ENCODE measurements around the gene MSANTD7. TPM values are rescaled to one million over a fixed set of nuclear protein-coding genes. Genes with fewer than 3 reads are reported as not detected.

The MSANTD7 gene
- total and polyA plus RNA-seq, 9 of the 15 experiments (the other 6 are each of a cell fraction or from before 2014, with no cell fraction given): 5.2 to 27.3 (median 23.6) TPM

DNA sequence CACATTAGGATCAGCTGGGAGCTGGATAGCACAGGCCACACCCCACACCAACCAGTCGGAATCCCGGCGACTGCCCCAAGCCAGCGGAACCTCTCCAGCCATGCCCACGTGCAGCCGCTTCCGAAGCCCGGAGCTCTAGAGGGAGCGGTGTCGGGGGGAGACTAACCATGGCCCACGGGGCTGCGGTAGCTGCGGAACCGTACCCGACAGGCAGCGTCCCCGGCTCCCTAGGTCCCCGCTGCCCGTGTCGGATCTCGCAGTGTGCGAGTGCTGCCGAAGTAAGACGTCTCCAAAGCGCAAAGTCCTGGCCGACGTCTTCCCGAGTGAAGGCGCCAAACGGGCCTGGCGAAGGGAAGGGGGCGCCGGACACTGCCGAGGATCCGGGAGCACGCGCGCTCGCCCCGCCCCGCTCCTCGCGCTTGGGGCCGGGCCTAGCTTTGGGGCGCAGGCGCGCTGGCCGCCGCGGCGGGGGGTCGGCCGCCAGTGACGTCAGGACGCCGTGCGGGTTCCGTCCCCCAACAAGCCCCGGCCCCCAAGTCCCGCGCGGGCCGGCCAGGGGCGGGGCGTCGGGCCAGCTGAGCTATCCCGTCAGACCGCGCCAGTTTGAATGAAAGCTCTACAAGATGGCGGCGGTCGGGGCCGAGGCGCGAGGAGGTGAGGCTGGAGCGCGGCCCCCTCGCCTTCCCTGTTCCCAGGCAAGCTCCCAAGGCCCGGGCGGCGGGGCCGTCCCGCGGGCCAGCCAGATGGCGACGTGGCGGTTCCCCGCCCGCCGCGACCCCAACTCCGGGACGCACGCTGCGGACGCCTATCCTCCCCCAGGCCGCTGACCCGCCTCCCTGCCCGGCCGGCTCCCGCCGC lies 40.4 kb downstream of the MSANTD7 start, which contains the start of gene SUV39H2 (continued):
- TF ChIP-seq, protein P1, sequence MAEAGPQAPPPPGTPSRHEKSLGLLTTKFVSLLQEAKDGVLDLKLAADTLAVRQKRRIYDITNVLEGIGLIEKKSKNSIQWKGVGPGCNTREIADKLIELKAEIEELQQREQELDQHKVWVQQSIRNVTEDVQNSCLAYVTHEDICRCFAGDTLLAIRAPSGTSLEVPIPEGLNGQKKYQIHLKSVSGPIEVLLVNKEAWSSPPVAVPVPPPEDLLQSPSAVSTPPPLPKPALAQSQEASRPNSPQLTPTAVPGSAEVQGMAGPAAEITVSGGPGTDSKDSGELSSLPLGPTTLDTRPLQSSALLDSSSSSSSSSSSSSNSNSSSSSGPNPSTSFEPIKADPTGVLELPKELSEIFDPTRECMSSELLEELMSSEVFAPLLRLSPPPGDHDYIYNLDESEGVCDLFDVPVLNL (CRISPR knock-in tag; IDR thresholded peaks at IDR 0.05; ENCODE audit: low read depth): peak; percentile 90
- TF ChIP-seq, protein P2, sequence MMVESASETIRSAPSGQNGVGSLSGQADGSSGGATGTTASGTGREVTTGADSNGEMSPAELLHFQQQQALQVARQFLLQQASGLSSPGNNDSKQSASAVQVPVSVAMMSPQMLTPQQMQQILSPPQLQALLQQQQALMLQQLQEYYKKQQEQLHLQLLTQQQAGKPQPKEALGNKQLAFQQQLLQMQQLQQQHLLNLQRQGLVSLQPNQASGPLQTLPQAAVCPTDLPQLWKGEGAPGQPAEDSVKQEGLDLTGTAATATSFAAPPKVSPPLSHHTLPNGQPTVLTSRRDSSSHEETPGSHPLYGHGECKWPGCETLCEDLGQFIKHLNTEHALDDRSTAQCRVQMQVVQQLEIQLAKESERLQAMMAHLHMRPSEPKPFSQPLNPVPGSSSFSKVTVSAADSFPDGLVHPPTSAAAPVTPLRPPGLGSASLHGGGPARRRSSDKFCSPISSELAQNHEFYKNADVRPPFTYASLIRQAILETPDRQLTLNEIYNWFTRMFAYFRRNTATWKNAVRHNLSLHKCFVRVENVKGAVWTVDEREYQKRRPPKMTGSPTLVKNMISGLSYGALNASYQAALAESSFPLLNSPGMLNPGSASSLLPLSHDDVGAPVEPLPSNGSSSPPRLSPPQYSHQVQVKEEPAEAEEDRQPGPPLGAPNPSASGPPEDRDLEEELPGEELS (CRISPR knock-in tag; IDR thresholded peaks at IDR 0.05; ENCODE audit: borderline replicate concordance): 0 out of 2 replicates have a peak, but pooled peaks have one; percentile 13
- TF ChIP-seq SIN3B (IDR thresholded peaks at IDR 0.05; ENCODE audit: low read depth) (peak; percentile 75; the same call in 1 of the 2 replicates), MED1 (CRISPR knock-in tag; IDR thresholded peaks at IDR 0.05; ENCODE audit: borderline replicate concordance) (0 out of 2 replicates have a peak, but pooled peaks have one; percentile 51), MTA1 (IDR thresholded peaks at IDR 0.05; ENCODE audit: borderline replicate concordance) (no peak), ZFX (CRISPR knock-in tag; IDR thresholded peaks at IDR 0.05) (peak; percentile 89), RAD51 (IDR thresholded peaks at IDR 0.05; ENCODE audit: borderline replicate concordance, low read depth) (peak; percentile 35; the same call in 1 of the 2 replicates), VEZF1 (CRISPR knock-in tag; IDR thresholded peaks at IDR 0.05) (peak; percentile 83), HMGN3 (IDR thresholded peaks at IDR 0.05; ENCODE audit: borderline replicate concordance, extremely low read depth, insufficient read length, low read depth, low read length) (peak; percentile 40), KDM2B (CRISPR knock-in tag; IDR thresholded peaks at IDR 0.05) (0 out of 2 replicates have a peak, but pooled peaks have one; percentile 32), ZNF445 (CRISPR knock-in tag; IDR thresholded peaks at IDR 0.05; ENCODE audit: low read depth) (no peak), ETV5 (CRISPR knock-in tag; IDR thresholded peaks at IDR 0.05; ENCODE audit: low read depth) (peak; percentile 44), ZNF263 (CRISPR knock-in tag; IDR thresholded peaks at IDR 0.05; ENCODE audit: borderline replicate concordance) (peak; percentile 63; the same call in 1 of the 2 replicates), YY1 (IDR thresholded peaks at IDR 0.05; ENCODE audit: borderline replicate concordance in 1 of 3, control insufficient read depth in 1 of 3, extremely low read depth in 1 of 3, insufficient read depth in 3 of 3, insufficient read length in 1 of 3, insufficient replicate concordance in 2 of 3, low read depth in 1 of 3, low read length in 2 of 3) (peak; percentile 77 to 96 (median 94)), POLR2H (tag; IDR thresholded peaks at IDR 0.05; ENCODE audit: low read depth) (peak; percentile 53)
- TF ChIP-seq, protein P3, sequence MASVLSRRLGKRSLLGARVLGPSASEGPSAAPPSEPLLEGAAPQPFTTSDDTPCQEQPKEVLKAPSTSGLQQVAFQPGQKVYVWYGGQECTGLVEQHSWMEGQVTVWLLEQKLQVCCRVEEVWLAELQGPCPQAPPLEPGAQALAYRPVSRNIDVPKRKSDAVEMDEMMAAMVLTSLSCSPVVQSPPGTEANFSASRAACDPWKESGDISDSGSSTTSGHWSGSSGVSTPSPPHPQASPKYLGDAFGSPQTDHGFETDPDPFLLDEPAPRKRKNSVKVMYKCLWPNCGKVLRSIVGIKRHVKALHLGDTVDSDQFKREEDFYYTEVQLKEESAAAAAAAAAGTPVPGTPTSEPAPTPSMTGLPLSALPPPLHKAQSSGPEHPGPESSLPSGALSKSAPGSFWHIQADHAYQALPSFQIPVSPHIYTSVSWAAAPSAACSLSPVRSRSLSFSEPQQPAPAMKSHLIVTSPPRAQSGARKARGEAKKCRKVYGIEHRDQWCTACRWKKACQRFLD (CRISPR knock-in tag; IDR thresholded peaks at IDR 0.05): no peak
- TF ChIP-seq, protein P4, sequence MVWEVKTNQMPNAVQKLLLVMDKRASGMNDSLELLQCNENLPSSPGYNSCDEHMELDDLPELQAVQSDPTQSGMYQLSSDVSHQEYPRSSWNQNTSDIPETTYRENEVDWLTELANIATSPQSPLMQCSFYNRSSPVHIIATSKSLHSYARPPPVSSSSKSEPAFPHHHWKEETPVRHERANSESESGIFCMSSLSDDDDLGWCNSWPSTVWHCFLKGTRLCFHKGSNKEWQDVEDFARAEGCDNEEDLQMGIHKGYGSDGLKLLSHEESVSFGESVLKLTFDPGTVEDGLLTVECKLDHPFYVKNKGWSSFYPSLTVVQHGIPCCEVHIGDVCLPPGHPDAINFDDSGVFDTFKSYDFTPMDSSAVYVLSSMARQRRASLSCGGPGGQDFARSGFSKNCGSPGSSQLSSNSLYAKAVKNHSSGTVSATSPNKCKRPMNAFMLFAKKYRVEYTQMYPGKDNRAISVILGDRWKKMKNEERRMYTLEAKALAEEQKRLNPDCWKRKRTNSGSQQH (CRISPR knock-in tag; IDR thresholded peaks at IDR 0.05): no peak

Measured in K562 (cell line).